Measurements from ENCODE around the gene GOLM1. TPM values are rescaled to one million over a fixed set of nuclear protein-coding genes. Genes with fewer than 3 reads are reported as not detected.

Gene GOLM1
- total and polyA plus RNA-seq, 10 of the 15 experiments (the other 5 are each of a cell fraction or from before 2014, with no cell fraction given): 0.41 to 25.9 (median 18.7) TPM

- no TSS peak for BruUV-seq (replicated peaks)
- SMC1A ChIA-PET (ENCODE audit: uncharacterized antibody, unreplicated experiment): no interaction called here
- TF ChIP-seq NFIC (IDR thresholded peaks at IDR 0.05; ENCODE audit: low read depth, low read length) (no peak), BCL3 (IDR thresholded peaks at IDR 0.05; ENCODE audit: borderline replicate concordance, insufficient read depth, low read depth, low read length, poor library complexity, severe bottlenecking) (no peak), EP300 (IDR thresholded peaks at IDR 0.05; ENCODE audit: borderline replicate concordance in 1 of 2, control insufficient read depth in 1 of 2, low read depth in 2 of 2, low read length in 2 of 2) (no peak), SIX5 (IDR thresholded peaks at IDR 0.05; ENCODE audit: low read depth, low read length, severe bottlenecking) (no peak), SREBF2 (IDR thresholded peaks at IDR 0.05; ENCODE audit: low read length) (no peak), YBX1 (IDR thresholded peaks at IDR 0.05) (no peak), NRF1 (conservative IDR thresholded peaks at IDR 0.05; ENCODE audit: low read depth, low read length) (no peak), ZNF384 (IDR thresholded peaks at IDR 0.05; ENCODE audit: borderline replicate concordance, low read depth, low read length) (no peak), TAF1 (IDR thresholded peaks at IDR 0.05; ENCODE audit: borderline replicate concordance, low read depth, low read length) (no peak), MEF2A (IDR thresholded peaks at IDR 0.05; ENCODE audit: insufficient read depth, low read depth, low read length) (no peak), BHLHE40 (IDR thresholded peaks at IDR 0.05; ENCODE audit: borderline replicate concordance in 1 of 2, low read depth in 2 of 2, low read length in 1 of 2) (no peak), CBFB (IDR thresholded peaks at IDR 0.05; ENCODE audit: low read depth) (no peak)
- in situ Hi-C loops (cut with MboI): no loop called here
- POLR2A ChIA-PET: no interaction called here
- DNase-seq (ENCODE audit: low read depth, low spot score): no peak
- RAD21 ChIA-PET (ENCODE audit: unreplicated experiment): no interaction called here
- Histone ChIP-seq H3K36me3 (ENCODE audit: control insufficient read depth in 2 of 2, insufficient read depth in 2 of 2, low read length in 1 of 2) (no peaks in the 10 kb centered on the region; a peak in 1 of 4 replicates), H3K4me1 (ENCODE audit: control insufficient read depth, insufficient read depth, low read length) (no peaks in the 10 kb centered on the region), H3K4me3 (no peak overlapping the region), H3K9ac (ENCODE audit: control insufficient read depth, insufficient read depth, low read length) (no peak overlapping the region), H3K4me2 (ENCODE audit: control insufficient read depth, insufficient read depth) (no peak overlapping the region), H3K27me3 (replicated peaks in 1 of 2; ENCODE audit: control insufficient read depth in 2 of 2, insufficient read depth in 2 of 2, low read length in 1 of 2) (no peaks in the 10 kb centered on the region), H3K79me2 (ENCODE audit: control insufficient read depth, insufficient read depth, low read length) (no peaks in the 10 kb centered on the region), H4K20me1 (ENCODE audit: control insufficient read depth, insufficient read depth) (no peaks in the 10 kb centered on the region), H2AFZ (ENCODE audit: control insufficient read depth, low read depth, low read length) (no peak overlapping the region), H3K27ac (ENCODE audit: control insufficient read depth, insufficient read depth) (no peak overlapping the region), H3K9me3 (replicated peaks; ENCODE audit: control insufficient read depth, insufficient read depth, low read length) (no peaks in the 10 kb centered on the region)
- FAIRE-seq: no peak
- ATAC-seq: no peak
- intact Hi-C loops (cut with micrococcal nuclease; ENCODE audit: unreplicated experiment): loop anchor here (10.0 kb wide), 1 partner anchor 208 kb away; no protein-coding TSS in a partner anchor
- CTCF ChIA-PET: no interaction called here
- WGBS (ENCODE audit: insufficient coverage, insufficient replicate concordance, low lambda C conversion rate, missing lambda C conversion rate): 90% methylated on average over 9 of the region's 9 CpGs
Observed at GRCh38 chr9:86036555-86036954, 62.8 kb downstream of the GOLM1 start.
